GM20431 (cell line): ENCODE measurements around the gene ELF5.

Source experiments
- in situ Hi-C: fragments of 300-500 bp; cut with MseI, MboI; formaldehyde crosslinking; loops from one replicate; pipeline ENCODE4 v1.15.0; 2020; ENCODE audit warnings: low sequenced_read_pairs; ENCODE audit not compliant: unreplicated experiment

Gene ELF5

GRCh38 chr11:34464591-34465051 is 49.0 kb downstream of the ELF5 start:
- in situ Hi-C loops: no loop called here

GRCh38 chr11:34461215-34461614 is 52.4 kb downstream of the ELF5 start:
- in situ Hi-C loops: no loop called here

GRCh38 chr11:34460278-34460677 is 53.3 kb downstream of the ELF5 start:
- in situ Hi-C loops: no loop called here

GRCh38 chr11:34459507-34460162 is 54.0 kb downstream of the ELF5 start:
- in situ Hi-C loops: no loop called here

GRCh38 chr11:34458525-34458924 is 55.1 kb downstream of the ELF5 start:
- in situ Hi-C loops: no loop called here

GRCh38 chr11:34457607-34458006 is 56.0 kb downstream of the ELF5 start:
- in situ Hi-C loops: no loop called here

GRCh38 chr11:34454308-34455032 is 59.1 kb downstream of the ELF5 start:
- in situ Hi-C loops: no loop called here

GRCh38 chr11:34451053-34451452 is 62.5 kb downstream of the ELF5 start:
- in situ Hi-C loops: no loop called here

- in situ Hi-C loops: no loop called here
These were observed 64.6 kb downstream of the ELF5 start for GRCh38 chr11:34449013-34449412.

GRCh38 chr11:34448223-34448994 is 65.2 kb downstream of the ELF5 start:
- in situ Hi-C loops: no loop called here

GRCh38 chr11:34447044-34447443 is 66.5 kb downstream of the ELF5 start:
- in situ Hi-C loops: no loop called here

- in situ Hi-C loops: no loop called here
These were observed 67.2 kb downstream of the ELF5 start for GRCh38 chr11:34446386-34446785.

- in situ Hi-C loops: no loop called here
These were observed 67.6 kb downstream of the ELF5 start for GRCh38 chr11:34445956-34446355.

- in situ Hi-C loops: no loop called here
These were observed 69.2 kb downstream of the ELF5 start for GRCh38 chr11:34444428-34444827.

- in situ Hi-C loops: no loop called here
These were observed 70.5 kb downstream of the ELF5 start for GRCh38 chr11:34443136-34443535.

GRCh38 chr11:34441814-34442213 is 71.8 kb downstream of the ELF5 start:
- in situ Hi-C loops: no loop called here

- in situ Hi-C loops: no loop called here
These were observed 73.9 kb downstream of the ELF5 start for GRCh38 chr11:34439610-34440198.

- in situ Hi-C loops: no loop called here
These were observed 74.8 kb downstream of the ELF5 start, which contains the start of gene CAT for GRCh38 chr11:34438529-34439507. CAT (plus strand) TSS chr11:34438934; CDS start chr11:34439014, 80 bp downstream.
